ENCODE results near the gene STX8. TPM values are rescaled to one million over a fixed set of nuclear protein-coding genes. Genes with fewer than 3 reads are reported as not detected.

The STX8 gene
- total RNA-seq, 4 donors from 2014 or later, result 69.7 to 129 (median 89.6) TPM

DNA sequence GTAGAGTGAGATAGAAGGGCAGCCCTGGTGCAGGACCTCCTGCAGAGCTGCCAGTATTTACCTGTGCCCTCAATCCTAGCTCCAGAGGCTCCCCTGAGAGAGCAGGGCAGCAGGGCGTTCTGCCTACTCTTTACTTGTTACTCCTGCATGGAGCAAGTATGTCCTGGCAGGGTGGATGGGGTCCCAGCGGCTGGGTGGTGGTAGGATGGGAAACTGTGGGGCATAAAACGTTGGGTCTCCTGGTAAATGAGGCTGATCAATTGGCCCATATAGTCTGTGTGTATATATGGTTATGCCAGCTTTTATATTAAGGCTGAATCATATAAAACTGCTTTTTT is 362.3 kb downstream of the STX8 start:
- TF ChIP-seq, protein P1, sequence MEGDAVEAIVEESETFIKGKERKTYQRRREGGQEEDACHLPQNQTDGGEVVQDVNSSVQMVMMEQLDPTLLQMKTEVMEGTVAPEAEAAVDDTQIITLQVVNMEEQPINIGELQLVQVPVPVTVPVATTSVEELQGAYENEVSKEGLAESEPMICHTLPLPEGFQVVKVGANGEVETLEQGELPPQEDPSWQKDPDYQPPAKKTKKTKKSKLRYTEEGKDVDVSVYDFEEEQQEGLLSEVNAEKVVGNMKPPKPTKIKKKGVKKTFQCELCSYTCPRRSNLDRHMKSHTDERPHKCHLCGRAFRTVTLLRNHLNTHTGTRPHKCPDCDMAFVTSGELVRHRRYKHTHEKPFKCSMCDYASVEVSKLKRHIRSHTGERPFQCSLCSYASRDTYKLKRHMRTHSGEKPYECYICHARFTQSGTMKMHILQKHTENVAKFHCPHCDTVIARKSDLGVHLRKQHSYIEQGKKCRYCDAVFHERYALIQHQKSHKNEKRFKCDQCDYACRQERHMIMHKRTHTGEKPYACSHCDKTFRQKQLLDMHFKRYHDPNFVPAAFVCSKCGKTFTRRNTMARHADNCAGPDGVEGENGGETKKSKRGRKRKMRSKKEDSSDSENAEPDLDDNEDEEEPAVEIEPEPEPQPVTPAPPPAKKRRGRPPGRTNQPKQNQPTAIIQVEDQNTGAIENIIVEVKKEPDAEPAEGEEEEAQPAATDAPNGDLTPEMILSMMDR (IDR thresholded peaks at IDR 0.05; ENCODE audit: low read depth), result no peak

DNA sequence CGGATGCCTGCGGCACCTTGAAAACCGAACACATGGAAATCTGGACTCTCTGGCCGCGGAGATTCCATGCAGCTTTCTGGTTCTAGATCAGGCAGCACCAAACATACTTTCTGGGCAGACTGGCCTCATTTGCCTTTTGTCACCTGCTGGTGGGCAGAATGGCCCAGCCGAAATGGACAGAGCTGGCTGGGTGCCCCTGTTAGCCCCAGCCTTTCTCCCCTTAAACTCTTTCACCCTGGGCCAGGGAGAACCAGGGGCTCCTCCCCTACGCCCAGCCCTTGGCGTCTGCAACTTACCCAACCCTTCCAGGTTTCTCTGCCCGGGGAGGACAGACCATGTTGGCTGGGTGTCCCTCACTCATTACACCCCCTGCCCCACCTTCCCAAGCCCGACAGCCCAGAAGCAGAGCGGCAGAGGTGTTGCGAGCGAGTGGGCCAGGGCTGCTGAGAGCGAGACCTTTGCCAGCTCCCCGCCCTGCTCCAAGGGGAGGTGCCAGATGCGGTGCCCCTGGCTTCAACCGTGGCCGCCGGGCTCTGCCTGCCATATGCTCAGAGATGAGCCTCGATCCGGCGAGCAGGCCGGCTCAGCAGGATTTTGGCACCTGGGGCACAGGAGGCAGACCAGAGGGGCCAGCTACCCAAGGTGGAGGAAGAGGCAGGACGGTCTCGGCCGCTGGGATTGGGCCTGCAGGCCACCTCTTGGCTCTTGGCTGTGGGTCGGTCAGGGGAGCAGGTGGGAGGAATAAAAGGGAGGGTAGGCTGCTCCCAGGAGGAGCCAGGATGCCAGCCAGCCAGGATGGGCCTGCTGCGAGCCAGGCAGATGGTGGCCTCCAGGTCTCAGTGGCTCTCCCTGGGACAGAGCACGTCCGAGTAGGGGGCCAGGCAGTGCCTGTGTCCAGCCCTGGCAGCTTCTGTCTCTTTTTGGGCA is 363.0 kb downstream of the STX8 start:
- TF ChIP-seq, protein P1 (IDR thresholded peaks at IDR 0.05; ENCODE audit: low read depth), result no peak

DNA sequence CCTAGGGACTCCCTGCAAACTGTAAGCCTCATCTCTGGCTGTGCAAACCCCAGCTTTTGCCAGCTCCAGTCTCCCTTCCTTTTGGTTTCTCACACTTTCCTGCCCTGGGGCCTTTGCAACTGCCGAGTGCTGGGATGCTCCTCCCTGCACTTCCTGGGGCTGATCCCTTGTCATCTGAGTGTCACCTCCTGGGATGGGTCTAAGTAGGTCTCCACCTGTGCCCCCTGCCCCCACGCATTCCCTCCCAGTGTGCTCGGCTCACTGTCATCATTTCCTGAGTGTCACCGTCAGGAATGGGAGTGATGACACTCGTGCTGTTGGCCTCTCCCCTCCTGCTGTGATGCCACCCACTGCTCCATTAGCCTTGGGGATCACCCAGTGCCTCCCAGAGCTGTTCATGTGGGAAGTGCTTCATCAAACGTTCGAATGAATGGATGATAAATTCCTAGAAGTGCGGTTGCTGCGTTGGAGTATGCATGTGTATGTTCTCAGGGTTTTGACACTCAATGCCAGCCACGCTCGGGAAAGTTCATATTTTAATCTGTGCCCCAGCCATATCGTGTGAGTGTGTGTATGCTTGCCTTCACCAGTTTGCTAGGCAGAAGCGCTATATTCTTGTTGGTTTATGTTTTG is 364.4 kb downstream of the STX8 start:
- TF ChIP-seq, protein P1 (IDR thresholded peaks at IDR 0.05; ENCODE audit: low read depth), result no peak

DNA sequence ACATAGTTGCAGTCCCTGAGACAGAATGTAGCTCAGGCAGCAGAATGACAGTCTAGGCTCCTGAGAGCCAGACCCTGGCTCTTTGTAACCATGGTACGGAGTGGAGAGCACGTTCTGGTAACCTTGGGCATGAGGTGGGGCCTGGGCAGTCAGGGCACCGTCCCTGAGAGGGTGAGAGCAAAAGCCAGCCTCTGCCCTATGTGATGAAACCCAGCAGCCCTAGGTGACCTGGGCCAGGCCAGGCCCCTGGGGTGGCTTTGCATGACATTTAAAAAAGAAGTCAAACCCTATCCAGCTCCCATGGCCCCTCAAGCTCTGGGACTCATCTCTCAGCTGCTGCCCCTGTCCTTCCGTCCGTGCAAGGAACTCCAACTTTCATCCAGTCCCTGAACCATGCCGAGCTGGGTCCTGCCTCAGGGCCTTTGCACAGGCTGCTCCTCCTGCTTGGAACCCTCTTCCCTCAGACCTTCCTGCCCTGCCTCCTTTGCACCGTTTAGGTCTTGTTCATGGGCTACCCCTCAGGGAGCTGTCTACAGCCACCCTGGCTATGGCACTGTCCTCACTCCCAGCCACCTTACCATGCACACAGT is 365.7 kb downstream of the STX8 start:
- TF ChIP-seq, protein P1 (IDR thresholded peaks at IDR 0.05; ENCODE audit: low read depth), result no peak

DNA sequence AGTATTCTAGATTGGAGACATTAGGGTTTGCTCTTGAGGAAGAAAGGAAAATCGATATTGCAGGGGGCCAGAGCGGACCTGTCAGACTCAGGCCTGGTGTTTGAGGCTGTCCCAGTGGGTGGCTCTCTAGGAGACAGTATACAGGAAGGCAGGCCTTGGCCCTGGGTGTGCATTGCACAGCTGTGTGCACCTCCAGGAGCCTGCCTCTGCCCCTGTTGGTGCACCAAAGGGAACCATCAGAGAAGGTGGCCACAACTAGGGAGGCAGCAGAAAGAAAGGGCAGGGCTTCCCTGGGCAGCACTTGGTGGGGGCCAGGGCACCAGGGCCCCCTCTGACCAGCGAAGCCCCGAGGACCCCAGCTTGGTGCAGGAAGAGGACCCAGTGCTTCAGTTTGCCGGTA is 366.3 kb downstream of the STX8 start:
- TF ChIP-seq, protein P1 (IDR thresholded peaks at IDR 0.05; ENCODE audit: low read depth), result no peak

DNA sequence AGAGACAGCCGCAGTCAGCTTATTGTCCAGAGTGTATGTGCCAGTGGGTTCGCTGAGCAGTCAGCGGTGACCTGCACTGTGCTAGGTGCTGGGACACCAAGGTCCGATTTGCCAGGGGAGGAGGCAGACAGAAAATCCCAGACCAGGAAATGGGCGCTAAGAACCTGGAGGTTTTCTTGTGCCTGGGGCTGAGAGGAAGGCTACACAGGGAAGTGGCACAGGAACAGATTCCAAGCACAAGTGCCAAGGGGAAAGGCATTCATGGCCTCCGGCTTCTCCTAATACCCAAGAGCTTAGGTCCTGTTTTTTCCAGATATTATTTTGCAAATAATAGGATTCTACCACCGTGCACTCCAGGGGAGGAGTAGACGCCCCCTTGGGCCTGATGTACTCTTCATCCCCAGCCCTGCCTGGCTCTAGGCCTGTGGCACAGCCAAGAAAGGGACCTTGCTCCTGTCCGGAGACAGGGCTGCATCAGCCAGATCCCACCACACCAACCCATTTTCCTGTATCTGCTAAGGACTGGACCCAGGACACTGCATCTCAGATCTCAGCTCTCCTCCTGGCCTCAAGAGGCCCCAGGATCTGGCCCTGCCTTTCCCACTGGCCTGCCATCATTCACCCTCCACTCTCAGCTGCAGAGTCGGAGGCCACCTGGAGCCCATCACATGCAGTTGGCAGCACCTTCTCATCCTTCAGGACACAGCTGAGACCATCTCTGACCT is 367.1 kb downstream of the STX8 start:
- TF ChIP-seq, protein P1 (IDR thresholded peaks at IDR 0.05; ENCODE audit: low read depth), result no peak

All from subcutaneous adipose tissue (tissue), 4 donors.